H1 (cell line): ENCODE measurements around the gene SYT2.

ENCODE experiments used
- ASH2L ChIP-seq: fragments of 200-600, 300-600 bp; sonication (generic); IDR thresholded peaks from one replicate; pipeline ENCODE4 v1.7.1; 2017; ENCODE audit warnings: low read length
- CHD2 ChIP-seq: IDR thresholded peaks from 2 replicates; pipeline ENCODE4 v1.6.1; 2012; ENCODE audit warnings: low read length, improper control_type of control experiment
- CREB1 ChIP-seq: IDR thresholded peaks from 2 replicates; pipeline ENCODE4 v1.6.1; 2012; ENCODE audit warnings: inconsistent platforms
- EZH2 ChIP-seq: fragments of 200-600 bp; sonication (generic); IDR thresholded peaks from 2 replicates; pipeline ENCODE4 v1.7.1; 2012; ENCODE audit warnings: low read depth, mild to moderate bottlenecking, moderate library complexity, low read length, inconsistent platforms; ENCODE audit not compliant: severe bottlenecking
- GABPA ChIP-seq: IDR thresholded peaks from 2 replicates; pipeline ENCODE4 v1.6.1; 2011; ENCODE audit warnings: mild to moderate bottlenecking, low read length, moderate library complexity, borderline replicate concordance; ENCODE audit not compliant: insufficient read depth
- MAFK ChIP-seq: IDR thresholded peaks from 2 replicates; pipeline ENCODE4 v1.6.1; 2012; ENCODE audit warnings: low read depth, mild to moderate bottlenecking, improper control_type of control experiment, low read length
- NANOG ChIP-seq: IDR thresholded peaks from 2 replicates; pipeline ENCODE4 v1.6.1; 2011; ENCODE audit warnings: low read length, low read depth, mild to moderate bottlenecking, inconsistent platforms; ENCODE audit not compliant: insufficient read depth, poor library complexity, severe bottlenecking
- POU5F1 ChIP-seq: IDR thresholded peaks from 2 replicates; pipeline ENCODE4 v1.6.1; 2011; ENCODE audit warnings: low read depth, mild to moderate bottlenecking, low read length, moderate library complexity
- RFX5 ChIP-seq: IDR thresholded peaks from 2 replicates; pipeline ENCODE4 v1.6.1; 2011; ENCODE audit warnings: low read depth, low read length, improper control_type of control experiment, borderline replicate concordance
- SP1 ChIP-seq: IDR thresholded peaks from 2 replicates; pipeline ENCODE4 v1.6.1; 2011; ENCODE audit warnings: low read depth, low read length
- SP2 ChIP-seq: IDR thresholded peaks from 2 replicates; pipeline ENCODE4 v1.6.1; 2012; ENCODE audit warnings: mild to moderate bottlenecking, low read length, inconsistent platforms
- YY1 ChIP-seq: IDR thresholded peaks from 2 replicates; pipeline ENCODE4 v1.6.1; 2011; ENCODE audit warnings: low read depth, mild to moderate bottlenecking, low read length
- TF ChIP-seq, protein P1 (sequence below): IDR thresholded peaks from 2 replicates; pipeline ENCODE4 v1.6.1; 2011; ENCODE audit warnings: low read depth, mild to moderate bottlenecking, low read length; ENCODE audit not compliant: insufficient read depth
- TF ChIP-seq, protein P2 (sequence below), 3 experiments: IDR thresholded peaks; 1 replicate in 2 of 3; 2 replicates in 1 of 3; pipeline versions ENCODE4 v1.5.1 to v1.6.1; 2011; ENCODE audit warnings: low read length in 3 of 3, mild to moderate bottlenecking in 3 of 3, inconsistent platforms in 2 of 3, low read depth in 1 of 3, moderate library complexity in 1 of 3; ENCODE audit not compliant: insufficient read depth in 1 of 3; ENCODE audit errors: control extremely low read depth in 1 of 3

DNA sequence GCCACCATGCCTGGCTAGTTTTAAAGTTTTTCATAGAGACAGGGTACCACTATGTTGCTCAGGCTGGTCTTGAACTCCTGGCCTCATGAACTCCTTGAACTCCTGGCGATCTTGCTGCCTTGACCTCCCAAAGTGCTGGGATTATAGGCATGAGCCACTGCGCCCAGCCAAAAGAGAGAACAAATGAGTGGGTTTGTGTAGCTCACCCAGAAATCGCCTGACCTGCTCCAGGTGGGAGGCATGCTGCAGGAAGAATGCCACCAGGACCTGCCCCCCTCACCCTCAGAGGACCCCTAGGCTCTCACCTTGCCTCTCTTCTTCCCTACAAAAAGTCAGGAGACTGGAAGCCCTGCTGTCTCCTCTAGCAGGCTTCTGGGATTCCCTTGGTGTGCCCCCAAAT, 88.8 kb downstream of the SYT2 start:
- no peak for TF ChIP-seq EZH2
- TF ChIP-seq, protein P1, sequence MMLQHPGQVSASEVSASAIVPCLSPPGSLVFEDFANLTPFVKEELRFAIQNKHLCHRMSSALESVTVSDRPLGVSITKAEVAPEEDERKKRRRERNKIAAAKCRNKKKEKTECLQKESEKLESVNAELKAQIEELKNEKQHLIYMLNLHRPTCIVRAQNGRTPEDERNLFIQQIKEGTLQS: no peak
- TF ChIP-seq, protein P2, sequence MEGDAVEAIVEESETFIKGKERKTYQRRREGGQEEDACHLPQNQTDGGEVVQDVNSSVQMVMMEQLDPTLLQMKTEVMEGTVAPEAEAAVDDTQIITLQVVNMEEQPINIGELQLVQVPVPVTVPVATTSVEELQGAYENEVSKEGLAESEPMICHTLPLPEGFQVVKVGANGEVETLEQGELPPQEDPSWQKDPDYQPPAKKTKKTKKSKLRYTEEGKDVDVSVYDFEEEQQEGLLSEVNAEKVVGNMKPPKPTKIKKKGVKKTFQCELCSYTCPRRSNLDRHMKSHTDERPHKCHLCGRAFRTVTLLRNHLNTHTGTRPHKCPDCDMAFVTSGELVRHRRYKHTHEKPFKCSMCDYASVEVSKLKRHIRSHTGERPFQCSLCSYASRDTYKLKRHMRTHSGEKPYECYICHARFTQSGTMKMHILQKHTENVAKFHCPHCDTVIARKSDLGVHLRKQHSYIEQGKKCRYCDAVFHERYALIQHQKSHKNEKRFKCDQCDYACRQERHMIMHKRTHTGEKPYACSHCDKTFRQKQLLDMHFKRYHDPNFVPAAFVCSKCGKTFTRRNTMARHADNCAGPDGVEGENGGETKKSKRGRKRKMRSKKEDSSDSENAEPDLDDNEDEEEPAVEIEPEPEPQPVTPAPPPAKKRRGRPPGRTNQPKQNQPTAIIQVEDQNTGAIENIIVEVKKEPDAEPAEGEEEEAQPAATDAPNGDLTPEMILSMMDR (IDR thresholded peaks at IDR 0.05; ENCODE audit: control extremely low read depth in 1 of 3, insufficient read depth in 1 of 3, low read depth in 1 of 3, low read length in 3 of 3): no peak
- no peak for TF ChIP-seq CREB1
- no peak for TF ChIP-seq SP2
- no peak for TF ChIP-seq POU5F1
- no peak for TF ChIP-seq GABPA
- TF ChIP-seq RFX5: no peak
- no peak for TF ChIP-seq CHD2
- no peak for TF ChIP-seq NANOG
- TF ChIP-seq YY1: no peak
- no peak for TF ChIP-seq ASH2L
- no peak for TF ChIP-seq SP1
- no peak for TF ChIP-seq MAFK
